Measurements from ENCODE around the gene LIPE.
A peak's percentile ranks its signal among the peaks of the same experiment; 100 is the strongest.
"Not testable (repeated sequence)": the region's sequence is repeated elsewhere in the genome, so short reads cannot be mapped to it uniquely, and the experiment has no call there.

LIPE gene

GRCh38 chr19:42427313-42427712 is at the start of gene LIPE:
Gene LIPE (minus strand): TSS chr19:42427388. CDS start chr19:42427149, 239 bp downstream.
- DNase-seq, result peak; percentile 51 to 69 (median 56)

DNA sequence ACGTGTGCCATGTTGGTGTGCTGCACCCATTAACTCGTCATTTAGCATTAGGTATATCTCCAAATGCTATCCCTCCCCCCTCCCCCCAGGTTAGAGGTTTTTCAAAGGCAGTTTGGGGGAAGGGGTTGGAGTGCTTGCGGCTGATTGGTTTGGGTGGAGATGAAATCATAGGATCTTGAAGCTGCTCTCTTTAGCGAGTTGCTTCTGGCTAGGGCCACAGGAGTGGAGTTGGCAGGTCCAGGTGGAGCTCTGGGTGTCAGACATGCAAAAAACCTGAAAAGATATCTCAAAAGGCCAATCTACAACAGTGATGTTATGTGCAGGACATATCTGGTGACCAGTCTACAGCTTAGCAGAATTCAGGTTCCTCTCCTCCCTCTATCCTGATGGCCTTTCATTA is 48.2 kb upstream of the LIPE start:
- no peak for DNase-seq

DNA sequence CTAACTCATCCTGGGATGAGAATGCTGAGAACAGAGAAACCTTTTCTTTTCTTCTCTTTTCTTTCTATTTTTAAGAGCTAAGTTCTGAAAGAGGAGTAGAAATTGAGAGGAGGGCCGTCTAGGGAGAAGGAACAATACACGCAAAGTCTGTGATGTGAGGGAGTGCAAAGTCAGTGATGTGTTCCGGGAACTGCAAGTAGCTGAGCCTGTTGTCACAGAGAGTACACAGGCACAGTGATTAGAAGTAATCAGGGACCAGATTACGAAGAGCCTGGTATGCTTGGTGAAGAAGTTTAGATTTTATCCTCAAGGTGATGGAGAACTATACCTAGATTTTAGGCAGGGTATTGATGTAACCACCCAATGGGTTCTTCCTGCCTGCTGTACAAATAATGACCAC is 47.6 kb upstream of the LIPE start:
- DNase-seq, result no peak

DNA sequence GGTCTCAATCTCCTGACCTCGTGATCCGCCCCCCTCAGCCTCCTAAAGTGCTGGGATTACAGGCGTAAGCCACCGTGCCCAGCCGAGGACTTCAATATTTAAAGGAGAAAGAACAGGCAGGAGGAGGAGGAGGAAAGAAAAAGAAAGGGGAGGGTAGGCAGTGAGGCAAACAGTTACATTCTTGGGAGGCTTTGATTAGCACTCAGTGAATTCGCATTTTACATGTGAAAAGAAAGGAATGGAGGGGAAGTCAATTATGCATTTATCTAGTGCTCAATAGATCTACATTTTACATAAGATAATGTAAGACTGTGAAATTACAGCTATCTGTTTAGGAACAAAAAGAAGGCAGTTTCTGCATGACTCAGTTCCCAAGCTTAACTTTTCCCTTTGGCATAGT is 46.5 kb upstream of the LIPE start:
- DNase-seq, result peak in 1 of 3 donors; percentile 8

DNA sequence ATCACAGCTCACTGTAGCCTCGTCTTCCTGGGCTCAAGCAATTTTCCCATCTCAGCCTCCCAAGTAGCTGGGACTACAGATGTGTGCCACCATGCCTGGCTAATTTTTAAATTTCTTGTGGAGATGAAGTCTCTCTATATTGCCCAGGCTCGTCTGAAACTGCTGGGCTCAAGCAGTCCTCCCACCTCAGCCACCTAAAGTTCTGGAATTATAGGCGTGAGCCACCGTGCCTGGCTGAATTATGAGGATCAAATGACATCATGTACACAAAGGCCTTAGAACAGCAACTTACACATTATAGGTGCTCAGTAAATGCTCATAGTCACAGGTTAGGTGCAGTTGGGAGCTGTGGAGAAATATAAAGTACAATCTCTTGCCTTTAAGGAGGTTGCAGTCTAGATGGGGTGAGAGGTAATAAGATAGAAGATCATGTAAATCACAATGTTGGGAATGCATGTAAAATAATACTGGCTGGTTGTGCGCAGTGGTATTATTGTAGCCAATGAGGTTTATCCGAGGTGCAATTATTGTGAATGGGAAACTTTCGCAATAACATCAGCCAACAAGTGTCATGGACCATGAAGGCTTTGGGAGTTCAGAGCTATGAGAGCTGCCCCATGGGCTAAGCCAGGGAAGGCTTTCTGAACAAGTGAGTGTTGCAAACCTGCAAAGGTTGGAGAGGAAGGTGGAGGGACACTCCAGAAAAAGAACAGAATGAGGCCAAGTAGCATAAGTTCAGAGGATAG is 45.4 kb upstream of the LIPE start:
- DNase-seq, result no peak

DNA sequence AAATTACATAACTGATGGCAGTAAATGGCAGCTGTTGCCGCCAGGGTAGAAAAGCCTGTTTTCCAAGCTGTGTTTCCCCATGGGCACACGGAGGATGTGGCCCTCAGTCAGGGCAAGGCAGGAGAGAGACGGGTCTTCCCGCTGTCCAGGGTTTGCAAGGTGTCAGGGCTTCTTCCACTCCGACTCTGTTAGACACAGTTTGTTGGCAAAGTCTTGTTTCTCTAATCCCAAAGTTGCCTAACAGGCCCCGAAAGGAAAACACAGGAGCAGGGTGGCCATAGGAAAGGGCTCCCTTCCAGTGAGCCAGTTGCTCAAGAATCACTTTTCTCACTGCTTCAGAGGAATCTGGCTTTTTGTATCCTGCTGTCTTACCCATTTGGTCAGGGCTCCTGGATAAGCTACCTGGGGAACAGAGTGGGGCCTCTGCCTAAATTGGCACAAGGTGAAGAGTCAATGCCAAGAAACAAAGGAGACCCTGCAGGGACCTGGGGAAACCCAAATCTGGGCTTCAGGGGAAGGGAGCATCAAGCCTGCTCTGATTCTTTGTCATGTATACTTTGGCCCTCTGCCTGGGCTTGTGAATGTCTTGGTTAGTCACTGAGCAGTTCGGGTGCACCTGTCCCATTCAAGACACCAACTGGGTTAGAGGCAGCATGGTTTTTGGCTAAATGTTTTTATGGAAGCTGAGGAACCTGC is 44.5 kb upstream of the LIPE start:
- no peak for DNase-seq

DNA sequence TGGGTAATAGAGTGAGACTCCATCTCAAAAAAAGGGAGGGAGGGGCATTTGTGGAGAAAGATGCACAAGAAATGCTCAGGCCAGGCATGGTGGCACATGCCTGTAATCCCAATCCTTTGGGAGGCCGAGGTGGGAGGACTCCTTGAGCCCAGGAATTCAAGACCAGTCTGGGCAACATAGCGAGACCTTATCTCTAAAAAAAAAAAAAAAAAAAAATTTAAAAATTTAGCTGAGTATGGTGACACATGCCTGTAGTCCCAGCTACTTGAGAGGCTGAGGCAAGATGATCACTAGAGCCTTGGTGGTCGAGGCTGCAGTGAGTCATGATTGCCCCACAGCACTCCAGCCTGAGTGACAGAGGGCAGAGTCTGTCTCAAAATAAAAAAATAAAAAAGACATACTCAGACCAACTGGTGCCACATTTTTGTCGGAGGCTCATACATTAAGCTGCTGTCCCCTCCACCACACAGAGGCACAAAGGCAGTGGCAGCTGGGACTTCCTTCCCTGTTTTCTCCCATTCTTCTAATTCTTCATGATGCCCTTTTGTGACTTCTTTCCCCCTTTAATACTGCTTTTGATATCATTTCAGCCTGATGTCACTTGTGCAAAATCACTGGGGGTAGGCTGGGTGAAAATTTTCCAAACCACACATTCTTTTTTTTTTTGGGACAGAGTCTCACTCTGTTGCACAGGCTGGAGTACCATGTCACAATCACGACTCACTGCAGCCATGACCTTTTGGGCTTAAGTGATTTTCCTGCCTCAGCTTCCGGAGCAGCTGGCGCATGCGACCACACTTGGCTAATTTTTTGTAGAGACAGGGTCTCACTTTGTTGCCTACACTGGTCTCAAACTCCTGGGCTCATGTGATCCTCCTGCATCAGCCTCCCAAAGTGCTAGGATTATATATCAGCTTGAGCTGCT is 42.4 kb upstream of the LIPE start:
- DNase-seq, result peak; percentile 27 to 49 (median 30)

- DNase-seq, result peak in 2 of 3 donors; percentile 39 to 41
These were observed 41.1 kb upstream of the LIPE start for GRCh38 chr19:42468273-42468796.

- DNase-seq, result peak in 2 of 3 donors; percentile 15 to 49
These were observed 40.1 kb upstream of the LIPE start for GRCh38 chr19:42467183-42467760.

GRCh38 chr19:42466521-42467182 is 39.5 kb upstream of the LIPE start:
- DNase-seq, result no peak

GRCh38 chr19:42465827-42466280 is 38.7 kb upstream of the LIPE start:
- DNase-seq, result peak in 1 of 3 donors; percentile 16

GRCh38 chr19:42461700-42462324 is 34.6 kb upstream of the LIPE start:
- DNase-seq, result no peak

DNA sequence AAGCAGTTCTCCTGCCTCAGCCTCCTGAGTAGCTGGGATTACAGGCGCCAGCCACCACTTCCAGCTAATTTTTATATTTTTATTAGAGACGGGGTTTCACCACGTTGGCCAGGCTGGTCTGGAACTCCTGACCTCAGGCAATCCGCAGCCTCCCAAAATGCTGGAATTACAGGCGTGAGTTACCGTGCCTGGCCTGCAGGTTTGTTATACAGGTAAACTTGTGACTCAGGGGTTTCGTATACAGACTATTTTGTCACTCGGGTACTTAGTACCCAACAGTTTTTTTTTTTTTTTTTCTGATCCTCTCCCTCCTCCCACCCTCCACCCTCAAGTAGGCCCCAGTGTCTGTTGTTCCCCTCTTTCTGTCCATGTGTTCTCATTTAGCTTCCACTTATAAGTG is 34.0 kb upstream of the LIPE start:
- DNase-seq, result not testable (repeated sequence)

DNA sequence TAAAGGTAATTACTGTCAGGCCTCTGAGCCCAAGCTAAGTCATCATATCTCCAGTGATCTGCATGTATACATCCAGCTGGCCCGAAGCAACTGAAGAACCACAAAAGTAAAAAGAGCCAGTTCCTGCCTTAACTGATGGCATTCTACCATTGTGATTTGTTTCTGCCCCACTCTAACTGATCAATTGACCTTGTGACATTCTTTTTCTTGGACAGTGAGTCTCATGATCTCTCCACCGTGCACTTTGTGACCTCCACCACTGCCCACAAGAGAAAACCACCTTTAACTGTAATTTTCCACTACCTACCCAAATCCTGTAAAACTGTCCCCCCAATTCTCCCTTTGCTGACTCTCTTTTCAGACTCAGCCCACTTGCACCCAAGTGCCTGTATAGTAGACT is 32.7 kb upstream of the LIPE start:
- DNase-seq, result no peak

DNA sequence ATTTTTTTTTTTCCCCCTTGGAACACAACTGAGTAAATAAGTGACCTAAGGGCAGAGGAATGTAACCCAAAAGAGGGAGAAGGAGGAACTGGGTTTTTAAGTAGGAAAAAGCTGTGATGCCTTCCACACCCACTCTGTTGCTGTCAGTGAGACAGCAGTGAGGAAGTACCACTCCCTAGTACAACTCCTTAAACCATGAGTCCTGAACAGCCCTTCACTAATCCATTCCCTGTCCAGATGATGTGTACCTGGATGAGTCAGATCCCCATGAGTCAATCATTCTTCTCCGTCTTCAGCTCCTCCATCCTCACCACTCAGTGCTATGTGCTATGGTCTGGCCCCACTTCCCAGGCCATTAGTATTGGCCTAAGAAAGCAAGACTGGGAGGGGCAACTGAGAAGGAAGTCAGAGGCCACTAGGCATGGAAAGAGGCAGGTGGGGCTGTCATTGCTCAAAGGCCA is 28.5 kb upstream of the LIPE start:
- DNase-seq, result peak; percentile 54 to 65 (median 58)

- DNase-seq, result no peak
These were observed 27.9 kb upstream of the LIPE start for GRCh38 chr19:42455086-42455485.

GRCh38 chr19:42452590-42452989 is 25.4 kb upstream of the LIPE start:
- no peak for DNase-seq

DNA sequence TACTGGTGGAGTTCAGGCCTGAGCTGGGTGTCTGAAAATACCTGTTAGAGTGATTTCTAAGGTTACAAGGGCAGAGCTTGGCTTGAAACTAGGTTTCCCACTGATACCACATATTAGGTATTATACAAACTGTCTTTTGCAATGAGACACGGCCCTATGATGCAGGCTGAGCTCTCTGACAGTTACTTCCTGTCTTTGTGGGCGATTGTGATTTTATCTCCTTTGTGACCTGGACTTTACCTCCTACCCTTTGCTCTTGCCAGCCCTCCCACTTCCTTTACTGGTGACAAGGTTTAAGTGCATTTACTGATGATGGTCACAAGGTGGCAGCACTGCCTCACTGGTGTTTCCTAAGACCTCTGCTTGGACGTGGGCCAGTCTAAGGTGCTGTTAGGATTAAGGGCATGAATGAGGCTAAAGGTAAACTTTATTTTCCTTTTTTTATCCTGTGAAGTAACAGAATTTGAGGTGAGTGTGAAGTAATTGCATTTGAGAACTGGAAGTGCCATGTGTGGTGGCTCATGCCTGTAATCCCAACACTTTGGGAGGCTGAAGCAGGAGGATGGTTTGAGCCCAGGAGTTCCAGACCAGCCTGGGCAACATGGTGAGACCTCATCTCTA is 23.2 kb upstream of the LIPE start:
- peak; percentile 86 to 92 (median 88) for DNase-seq

GRCh38 chr19:42448306-42448705 is 21.1 kb upstream of the LIPE start:
- DNase-seq, result not testable (repeated sequence)

DNA sequence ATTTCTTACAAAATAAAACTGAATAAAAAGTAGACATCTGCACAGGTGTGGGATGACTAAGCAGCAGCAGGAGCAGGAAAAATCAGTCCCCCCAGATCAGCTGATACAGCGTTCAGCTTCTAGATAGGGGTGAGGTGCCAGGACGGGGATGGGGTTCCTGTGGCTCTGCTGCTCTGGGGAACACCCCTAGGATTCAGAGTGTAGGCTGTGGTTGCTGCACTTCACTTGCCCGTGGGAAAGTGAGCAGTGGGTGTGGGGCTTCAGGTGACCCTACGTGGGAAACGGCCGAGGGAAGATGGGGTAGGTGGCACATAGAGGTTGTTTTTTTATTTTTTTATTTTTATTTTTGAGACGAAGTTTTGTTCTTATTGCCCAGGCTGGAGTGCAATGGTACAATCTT is 18.8 kb upstream of the LIPE start:
- DNase-seq, result no peak

GRCh38 chr19:42443944-42444398 is 16.8 kb upstream of the LIPE start:
- DNase-seq, result no peak

All from suppressor macrophage treated with lipopolysaccharide for 1 hour (primary cell).